Right atrium auricular region (tissue), 2 donors: ENCODE measurements around the gene TUBA3C. TPM values are rescaled to one million over a fixed set of nuclear protein-coding genes. Genes with fewer than 3 reads are reported as not detected.

Source experiments
- DNase-seq: peaks from one replicate; pipeline ENCODE4 v3.0.0-alpha.2; 2019; ENCODE audit warnings: low spot score
- H3K27ac ChIP-seq, 2 donors: fragments of 200-600 bp; sonication (generic); 1 replicate in 1 of 2; 2 replicates in 1 of 2; pipeline ENCODE4 v1.5.1; 2016 to 2019
- H3K27me3 ChIP-seq, 2 donors: fragments of 200-600 bp; sonication (generic); one replicate each; pipeline versions ENCODE4 v1.5.1 to v1.6.0; 2017 to 2019
- H3K36me3 ChIP-seq: fragments of 200-600 bp; sonication (generic); one replicate; pipeline ENCODE4 v1.5.1; 2016
- H3K4me1 ChIP-seq, 2 donors: fragments of 200-600 bp; sonication (generic); one replicate each; pipeline versions ENCODE4 v1.5.1 to v1.6.0; 2017 to 2019
- H3K4me3 ChIP-seq, 2 donors: fragments of 200-600 bp; sonication (generic); 1 replicate in 1 of 2; 2 replicates in 1 of 2; pipeline ENCODE4 v1.5.1; 2017 to 2019; ENCODE audit warnings: mild to moderate bottlenecking in 1 of 2, moderate library complexity in 1 of 2
- H3K9me3 ChIP-seq, 2 donors: fragments of 200-600 bp; sonication (generic); one replicate each; pipeline ENCODE4 v1.5.1; 2019
- total RNA-seq, 2 donors: library from RNA; depleted of rRNA; stranded (reverse); fragments of >200 nt; gene quantifications; one replicate each; pipeline ENCODE4 v1.1.0, GENCODE V29; 2016
- TF ChIP-seq, protein P1 (sequence below), 2 donors: fragments of 200-600 bp; sonication (generic); IDR thresholded peaks; one replicate each; pipeline ENCODE4 v1.5.1; 2019; ENCODE audit warnings: antibody characterized with exemption in 2 of 2

Gene TUBA3C
- total RNA-seq, 2 donors from 2014 or later = not detected

DNA sequence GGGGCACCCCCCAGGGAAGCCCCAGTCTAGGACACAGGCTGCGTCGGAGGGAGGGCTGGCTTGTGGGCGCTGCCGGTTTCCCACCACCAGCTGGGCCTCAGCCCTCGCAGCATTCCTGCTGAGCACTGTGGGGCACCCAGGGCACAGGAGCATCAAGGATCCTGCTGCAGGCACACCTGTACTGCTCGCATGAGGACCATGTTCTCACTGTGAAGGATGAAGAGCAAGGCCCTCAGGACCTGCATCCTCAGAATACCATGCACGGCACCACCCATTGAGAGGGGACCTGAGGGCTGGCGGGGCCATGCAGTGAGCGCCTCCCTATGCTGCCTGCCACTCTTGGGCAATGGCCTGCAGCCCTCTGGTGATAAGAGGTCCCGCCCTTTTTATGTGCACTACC lies 31.4 kb downstream of the TUBA3C start:
- peak; percentile 40 for DNase-seq
- Histone ChIP-seq H3K4me3 (no peak overlapping the region), H3K27ac (no peak overlapping the region), H3K4me1 (peaks cover 0 to 5% of the 10 kb centered on the region in 2 donors), H3K36me3 (no peaks in the 10 kb centered on the region), H3K9me3 (peaks cover 0 to 13% of the 10 kb centered on the region in 2 donors), H3K27me3 (no peaks in the 10 kb centered on the region)
- TF ChIP-seq, protein P1, sequence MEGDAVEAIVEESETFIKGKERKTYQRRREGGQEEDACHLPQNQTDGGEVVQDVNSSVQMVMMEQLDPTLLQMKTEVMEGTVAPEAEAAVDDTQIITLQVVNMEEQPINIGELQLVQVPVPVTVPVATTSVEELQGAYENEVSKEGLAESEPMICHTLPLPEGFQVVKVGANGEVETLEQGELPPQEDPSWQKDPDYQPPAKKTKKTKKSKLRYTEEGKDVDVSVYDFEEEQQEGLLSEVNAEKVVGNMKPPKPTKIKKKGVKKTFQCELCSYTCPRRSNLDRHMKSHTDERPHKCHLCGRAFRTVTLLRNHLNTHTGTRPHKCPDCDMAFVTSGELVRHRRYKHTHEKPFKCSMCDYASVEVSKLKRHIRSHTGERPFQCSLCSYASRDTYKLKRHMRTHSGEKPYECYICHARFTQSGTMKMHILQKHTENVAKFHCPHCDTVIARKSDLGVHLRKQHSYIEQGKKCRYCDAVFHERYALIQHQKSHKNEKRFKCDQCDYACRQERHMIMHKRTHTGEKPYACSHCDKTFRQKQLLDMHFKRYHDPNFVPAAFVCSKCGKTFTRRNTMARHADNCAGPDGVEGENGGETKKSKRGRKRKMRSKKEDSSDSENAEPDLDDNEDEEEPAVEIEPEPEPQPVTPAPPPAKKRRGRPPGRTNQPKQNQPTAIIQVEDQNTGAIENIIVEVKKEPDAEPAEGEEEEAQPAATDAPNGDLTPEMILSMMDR (IDR thresholded peaks at IDR 0.05) = no peak

DNA sequence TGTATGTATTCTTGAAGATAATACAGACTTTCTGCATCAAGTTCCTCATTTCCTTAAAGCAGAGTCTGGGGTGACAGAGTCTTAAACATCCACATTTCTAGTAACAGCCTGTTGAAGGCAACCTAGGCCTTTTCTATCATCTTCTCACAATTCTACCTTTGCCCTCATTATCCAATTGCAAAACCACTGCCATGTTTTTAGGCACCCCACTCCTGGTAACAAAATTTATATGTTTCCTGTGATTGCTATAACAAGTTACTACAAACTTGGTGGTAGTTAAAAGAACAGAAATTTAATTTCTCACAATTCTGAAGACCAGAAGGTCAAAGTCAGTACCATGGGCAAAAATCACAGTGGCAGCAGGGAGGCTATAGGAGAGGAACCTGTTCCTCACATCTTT lies 33.1 kb downstream of the TUBA3C start:
- Histone ChIP-seq H3K36me3 (no peaks in the 10 kb centered on the region), H3K9me3 (peaks cover 0 to 13% of the 10 kb centered on the region in 2 donors), H3K4me1 (peaks cover 0 to 5% of the 10 kb centered on the region in 2 donors), H3K4me3 (no peak overlapping the region), H3K27me3 (no peaks in the 10 kb centered on the region), H3K27ac (no peak overlapping the region)
- TF ChIP-seq, protein P1 (IDR thresholded peaks at IDR 0.05) = no peak
- no peak for DNase-seq
